ENCODE results near the gene UNC5B. TPM values are rescaled to one million over a fixed set of nuclear protein-coding genes. Genes with fewer than 3 reads are reported as not detected.
A peak's percentile ranks its signal among the peaks of the same experiment; 100 is the strongest.

The UNC5B gene
- total RNA-seq, 1 donor from 2014 or later, result 4.1 TPM

GRCh38 chr10:71234970-71235685 lies 22.8 kb downstream of the UNC5B start:
- DNase-seq (ENCODE audit: low spot score) (no peak), ATAC-seq (peak; percentile 71)
- intact Hi-C loops (cut with DNase I), result no loop called here

GRCh38 chr10:71235808-71236207 lies 23.4 kb downstream of the UNC5B start:
- ATAC-seq (no peak), DNase-seq (ENCODE audit: low spot score) (no peak)
- intact Hi-C loops (cut with DNase I), result no loop called here

- no peak for DNase-seq (ENCODE audit: low spot score)
- no peak for ATAC-seq
- intact Hi-C loops (cut with DNase I), result no loop called here
Observed at GRCh38 chr10:71236286-71236685, 23.9 kb downstream of the UNC5B start.

- no peak for DNase-seq (ENCODE audit: low spot score)
- intact Hi-C loops (cut with DNase I), result no loop called here
- no peak for ATAC-seq
Observed at GRCh38 chr10:71236822-71237682, 24.7 kb downstream of the UNC5B start.

GRCh38 chr10:71237843-71238623 lies 25.7 kb downstream of the UNC5B start:
- no peak for ATAC-seq
- intact Hi-C loops (cut with DNase I), result no loop called here
- DNase-seq (ENCODE audit: low spot score), result no peak

- no peak for ATAC-seq
- intact Hi-C loops (cut with DNase I), result no loop called here
Observed at GRCh38 chr10:71238626-71239025, 26.3 kb downstream of the UNC5B start.

GRCh38 chr10:71239131-71239915 lies 27.0 kb downstream of the UNC5B start:
- DNase-seq (ENCODE audit: low spot score) (no peak), ATAC-seq (no peak)
- intact Hi-C loops (cut with DNase I), result no loop called here

More at GRCh38 chr10:71238626-71239025, 26.3 kb downstream of the UNC5B start:
- DNase-seq (ENCODE audit: low spot score), result no peak

GRCh38 chr10:71239946-71240795 lies 27.8 kb downstream of the UNC5B start:
- intact Hi-C loops (cut with DNase I), result no loop called here
- ATAC-seq (no peak), DNase-seq (ENCODE audit: low spot score) (no peak)

- ATAC-seq (no peak), DNase-seq (ENCODE audit: low spot score) (no peak)
- intact Hi-C loops (cut with DNase I), result no loop called here
Observed at GRCh38 chr10:71241114-71241829, 28.9 kb downstream of the UNC5B start.

- intact Hi-C loops (cut with DNase I), result no loop called here
- ATAC-seq, result no peak
Observed at GRCh38 chr10:71241830-71242621, 29.7 kb downstream of the UNC5B start.

GRCh38 chr10:71242622-71243009 lies 30.2 kb downstream of the UNC5B start:
- intact Hi-C loops (cut with DNase I), result no loop called here
- ATAC-seq, result no peak

More at GRCh38 chr10:71241830-71242621, 29.7 kb downstream of the UNC5B start:
- DNase-seq (ENCODE audit: low spot score), result no peak

GRCh38 chr10:71243756-71244395 lies 31.5 kb downstream of the UNC5B start:
- ATAC-seq (peak; percentile 71), DNase-seq (ENCODE audit: low spot score) (no peak)
- intact Hi-C loops (cut with DNase I), result no loop called here

More at GRCh38 chr10:71242622-71243009, 30.2 kb downstream of the UNC5B start:
- DNase-seq (ENCODE audit: low spot score), result no peak

GRCh38 chr10:71244431-71245419 lies 32.4 kb downstream of the UNC5B start:
- peak; percentile 76 for DNase-seq (ENCODE audit: low spot score)
- intact Hi-C loops (cut with DNase I), result no loop called here
- ATAC-seq, result peak; percentile 91

- ATAC-seq (no peak), DNase-seq (ENCODE audit: low spot score) (no peak)
- intact Hi-C loops (cut with DNase I), result no loop called here
Observed at GRCh38 chr10:71245420-71246325, 33.3 kb downstream of the UNC5B start.

All from sciatic nerve (tissue), 2 donors.